NAMALWA (cell line): Measurements from ENCODE around the gene LIM2.
A peak's percentile ranks its signal among the peaks of the same experiment; 100 is the strongest.

Source experiments
- DNase-seq: peaks from one replicate; pipeline ENCODE4 v3.0.0-alpha.2; 2015; ENCODE audit warnings: low spot score

Gene LIM2

GRCh38 chr19:51396175-51396574 lies 8.4 kb upstream of the LIM2 start:
- DNase-seq, result no peak

DNA sequence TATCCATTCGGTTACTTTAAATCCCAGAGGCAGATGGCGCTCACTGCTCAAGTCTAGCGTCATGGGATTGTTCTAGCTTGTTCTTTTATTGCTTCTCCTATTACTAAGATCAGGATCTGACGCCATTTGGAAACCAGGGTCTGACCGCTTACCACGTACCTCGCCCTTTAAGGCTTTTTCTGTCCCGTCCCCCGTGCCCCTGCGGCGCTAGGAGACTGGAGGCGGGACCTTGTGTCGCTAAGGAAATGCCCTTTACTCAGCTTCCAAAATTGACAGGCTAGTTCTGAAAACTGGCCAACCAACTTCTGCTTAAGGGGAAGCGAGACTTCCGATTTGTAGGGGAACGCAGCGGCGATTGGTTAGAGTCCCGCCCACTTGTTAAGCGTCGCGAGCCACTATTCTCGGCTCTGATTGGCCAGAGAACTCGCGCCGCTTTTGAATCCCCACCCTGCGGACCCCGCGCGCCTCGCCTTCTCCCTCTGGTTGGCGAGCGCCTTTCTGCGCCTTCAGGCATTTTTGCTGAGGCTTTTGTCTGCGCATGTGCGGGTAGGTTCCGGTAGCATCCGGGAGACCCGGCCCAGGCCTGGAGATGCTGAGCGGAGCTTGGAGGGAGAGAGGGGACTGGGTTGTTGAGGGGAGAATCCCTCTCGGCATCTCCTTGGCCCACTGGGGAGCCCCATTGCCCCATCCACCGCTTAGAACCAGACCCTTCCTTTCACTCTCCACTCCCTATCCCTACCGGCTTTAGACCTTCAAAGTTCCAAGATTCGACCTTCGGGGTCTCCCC lies 6.5 kb upstream of the LIM2 start:
- peak; percentile 99 for DNase-seq

- DNase-seq, result no peak
Observed at GRCh38 chr19:51392701-51393100, 4.9 kb upstream of the LIM2 start.

DNA sequence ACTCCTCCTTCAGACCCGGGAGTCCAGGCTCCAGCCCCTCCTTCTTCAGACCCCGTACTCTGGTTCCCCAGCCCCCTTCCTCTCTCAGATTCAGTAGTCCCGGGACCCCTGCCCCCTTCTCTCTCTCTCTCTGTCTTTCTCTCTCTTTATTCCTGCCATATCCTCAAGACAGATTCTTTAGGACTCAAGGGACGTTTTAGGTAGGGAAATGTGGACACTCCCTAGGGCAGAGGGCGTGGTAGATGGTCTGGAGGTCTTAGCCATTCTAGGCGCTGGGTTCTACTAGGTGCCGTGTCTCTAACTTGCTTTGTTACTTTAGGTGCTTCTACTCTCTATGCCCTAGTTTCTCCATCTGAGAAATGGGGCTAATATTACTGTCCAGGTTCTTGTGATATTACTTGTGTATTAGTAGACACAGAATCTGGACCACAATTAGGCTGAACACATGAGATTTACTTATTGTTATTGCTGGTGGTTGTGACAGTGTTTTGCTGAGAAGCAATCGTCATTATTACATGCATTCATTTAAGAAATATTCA lies 3.4 kb upstream of the LIM2 start:
- DNase-seq, result no peak

DNA sequence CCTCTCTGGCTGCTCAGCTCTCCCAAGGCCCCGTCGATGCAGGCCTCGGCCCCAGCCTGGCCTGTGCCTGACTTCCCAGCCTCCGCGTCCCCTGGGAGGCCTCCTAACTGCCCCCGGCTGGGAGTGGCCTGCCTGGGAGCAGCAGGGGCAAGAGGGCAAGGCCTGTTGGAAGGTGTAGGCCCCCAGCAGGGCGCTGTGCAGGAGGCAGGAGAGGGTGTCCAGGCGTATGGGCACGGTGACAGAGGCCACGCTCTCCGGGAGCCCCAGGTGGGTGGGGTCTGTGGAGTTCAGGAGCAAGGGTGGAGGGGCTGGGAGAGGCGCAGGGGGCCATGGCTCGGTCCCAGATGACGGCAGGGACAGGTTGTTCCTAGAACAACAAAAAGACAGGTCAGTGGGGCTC lies 1.4 kb upstream of the LIM2 start:
- no peak for DNase-seq

GRCh38 chr19:51386882-51387520 lies 773 bp downstream of the LIM2 start:
- no peak for DNase-seq

DNA sequence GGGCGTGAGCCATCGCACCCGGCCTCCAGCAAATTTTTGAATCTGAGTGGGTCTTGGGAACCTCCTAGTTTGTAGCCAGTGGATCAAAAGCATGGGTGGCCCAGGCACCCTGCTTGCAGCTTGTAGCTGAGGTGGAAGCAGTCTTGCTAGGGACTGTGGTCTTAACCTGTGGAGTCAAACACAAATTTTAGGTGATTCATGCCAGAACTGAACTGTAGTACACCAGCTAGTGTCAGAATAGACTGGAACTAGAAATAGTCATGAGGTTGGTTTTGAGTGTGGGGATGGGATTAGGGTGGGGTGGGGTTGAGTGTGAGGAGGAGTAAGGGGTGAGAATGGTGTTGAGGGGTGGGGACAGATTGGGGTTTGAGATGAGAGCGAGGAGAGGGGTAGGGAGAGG lies 5.8 kb downstream of the LIM2 start:
- DNase-seq, result no peak

DNA sequence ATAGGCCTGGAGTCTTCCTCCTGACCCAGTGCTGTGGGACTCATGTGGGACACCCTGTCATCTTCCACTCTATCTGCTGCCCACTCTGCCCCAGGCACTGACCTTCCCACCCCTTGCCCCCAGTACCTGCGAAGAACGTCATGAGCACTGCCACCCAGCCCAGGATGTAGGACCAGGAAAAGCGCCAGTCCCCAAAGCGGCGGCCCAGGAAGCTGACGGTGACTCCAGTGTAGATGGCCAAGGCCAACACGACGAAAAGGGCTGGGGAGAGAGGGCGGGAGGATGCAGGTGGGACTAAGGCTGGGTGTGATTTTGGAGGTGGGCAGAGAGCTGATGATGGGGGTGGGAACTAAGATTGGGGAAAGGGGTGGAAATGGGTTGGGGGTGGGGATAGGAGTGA lies 7.4 kb downstream of the LIM2 start:
- DNase-seq, result no peak

- no peak for DNase-seq
Observed at GRCh38 chr19:51377422-51377821, 10.4 kb downstream of the LIM2 start.

GRCh38 chr19:51375504-51376221 lies 12.1 kb downstream of the LIM2 start:
- DNase-seq, result no peak

DNA sequence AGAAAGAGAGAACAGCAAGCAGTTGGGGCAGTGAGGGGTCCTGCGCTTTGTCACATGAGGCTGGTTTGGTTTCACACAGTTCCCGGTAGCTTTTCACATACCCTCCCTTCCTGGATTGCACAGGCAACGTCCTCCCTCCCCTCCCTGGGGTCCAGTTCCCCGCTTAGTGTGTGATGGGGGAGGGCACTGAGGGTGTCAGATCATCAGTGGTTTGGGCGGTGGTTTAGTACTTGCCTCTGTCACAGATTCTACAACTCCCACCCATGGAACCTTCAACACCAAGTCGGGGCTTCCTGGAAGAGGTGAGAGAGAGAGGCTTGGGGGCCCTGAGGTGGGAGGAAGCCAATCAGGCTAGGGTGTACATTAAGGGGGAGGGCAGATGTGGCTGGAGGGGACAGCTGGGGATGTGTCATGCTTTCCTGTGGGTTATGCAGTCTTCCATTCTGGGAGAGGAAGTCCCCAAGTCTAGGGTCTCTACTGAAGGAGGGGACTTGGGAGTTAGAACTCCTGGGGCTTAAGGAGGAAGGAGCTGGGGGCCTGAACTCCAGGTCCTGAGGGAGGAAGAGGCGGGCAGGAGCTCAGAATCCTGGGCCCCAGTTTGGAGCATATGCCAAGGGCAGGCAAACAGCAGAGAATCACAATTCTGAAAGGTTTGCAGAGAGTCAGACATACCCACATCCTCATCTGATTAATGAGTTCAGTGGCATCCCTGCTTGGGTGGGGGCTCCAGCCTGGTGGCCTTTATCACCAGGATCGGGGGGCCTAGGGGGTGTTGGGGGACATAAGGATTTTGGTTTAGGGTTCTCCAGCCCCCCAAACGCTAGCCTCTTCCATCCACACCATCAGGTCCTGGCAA lies 14.9 kb downstream of the LIM2 start, which contains the start of gene NKG7:
NKG7 (minus strand) TSS at position 6 of the 856 bp plus-strand sequence. CDS start 119 bp downstream, outside the sequence.
- no peak for DNase-seq

DNA sequence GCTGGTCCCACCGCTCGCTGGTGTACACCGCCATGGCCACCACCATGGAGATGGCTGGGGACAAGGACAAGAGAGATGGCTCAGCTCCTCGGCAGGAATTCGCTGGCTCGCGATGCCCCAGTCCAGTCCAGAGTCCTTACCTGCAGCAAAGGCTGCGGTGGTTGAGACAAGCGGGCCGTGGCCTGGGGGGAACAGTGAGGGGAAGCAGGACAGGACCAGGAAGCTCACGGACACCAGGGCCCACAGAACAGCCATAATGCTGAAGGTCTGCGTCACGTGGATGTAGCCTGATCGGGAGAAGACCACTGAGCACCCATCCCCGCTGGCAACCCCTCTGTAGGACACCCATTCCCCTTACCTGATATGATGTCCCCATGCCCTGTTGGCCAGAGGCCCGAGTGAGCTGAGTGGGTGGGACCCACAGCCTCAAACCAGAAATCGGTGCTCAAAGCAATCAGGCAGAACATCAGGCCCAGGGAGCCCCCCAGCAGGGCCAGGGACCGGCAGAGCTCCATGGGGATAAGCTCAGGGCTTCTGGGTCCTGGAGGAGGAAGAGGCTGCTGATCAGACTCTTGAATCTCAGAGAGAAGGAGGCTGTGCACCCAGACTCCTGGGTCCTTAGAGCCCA lies 15.6 kb downstream of the LIM2 start:
- no peak for DNase-seq

GRCh38 chr19:51371186-51371690 lies 16.5 kb downstream of the LIM2 start:
- DNase-seq, result no peak

GRCh38 chr19:51370230-51370629 lies 17.5 kb downstream of the LIM2 start:
- DNase-seq, result no peak

- DNase-seq, result no peak
Observed at GRCh38 chr19:51368366-51369282, 19.1 kb downstream of the LIM2 start, which contains the start of gene CLDND2. CLDND2 (minus strand) TSS chr19:51369003; CDS start chr19:51368577, 426 bp downstream.

GRCh38 chr19:51367565-51368365 lies 20.0 kb downstream of the LIM2 start:
- DNase-seq, result peak; percentile 97

DNA sequence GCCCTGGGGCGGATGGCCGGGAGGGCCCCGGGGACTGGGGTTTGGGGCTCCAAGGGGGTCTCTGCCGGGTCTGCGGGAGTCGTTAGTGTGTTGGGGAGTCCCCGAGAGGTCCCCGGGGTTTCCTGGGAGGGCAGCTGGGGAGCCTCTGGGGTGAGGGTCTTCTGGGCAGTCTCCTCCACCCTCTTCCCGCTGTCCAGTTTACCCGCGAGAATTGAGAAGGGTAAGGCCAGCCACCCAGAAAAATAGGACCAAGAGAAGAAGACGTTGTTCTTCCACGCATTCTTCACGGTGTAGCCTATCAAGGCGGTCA lies 20.6 kb downstream of the LIM2 start:
- DNase-seq, result no peak

DNA sequence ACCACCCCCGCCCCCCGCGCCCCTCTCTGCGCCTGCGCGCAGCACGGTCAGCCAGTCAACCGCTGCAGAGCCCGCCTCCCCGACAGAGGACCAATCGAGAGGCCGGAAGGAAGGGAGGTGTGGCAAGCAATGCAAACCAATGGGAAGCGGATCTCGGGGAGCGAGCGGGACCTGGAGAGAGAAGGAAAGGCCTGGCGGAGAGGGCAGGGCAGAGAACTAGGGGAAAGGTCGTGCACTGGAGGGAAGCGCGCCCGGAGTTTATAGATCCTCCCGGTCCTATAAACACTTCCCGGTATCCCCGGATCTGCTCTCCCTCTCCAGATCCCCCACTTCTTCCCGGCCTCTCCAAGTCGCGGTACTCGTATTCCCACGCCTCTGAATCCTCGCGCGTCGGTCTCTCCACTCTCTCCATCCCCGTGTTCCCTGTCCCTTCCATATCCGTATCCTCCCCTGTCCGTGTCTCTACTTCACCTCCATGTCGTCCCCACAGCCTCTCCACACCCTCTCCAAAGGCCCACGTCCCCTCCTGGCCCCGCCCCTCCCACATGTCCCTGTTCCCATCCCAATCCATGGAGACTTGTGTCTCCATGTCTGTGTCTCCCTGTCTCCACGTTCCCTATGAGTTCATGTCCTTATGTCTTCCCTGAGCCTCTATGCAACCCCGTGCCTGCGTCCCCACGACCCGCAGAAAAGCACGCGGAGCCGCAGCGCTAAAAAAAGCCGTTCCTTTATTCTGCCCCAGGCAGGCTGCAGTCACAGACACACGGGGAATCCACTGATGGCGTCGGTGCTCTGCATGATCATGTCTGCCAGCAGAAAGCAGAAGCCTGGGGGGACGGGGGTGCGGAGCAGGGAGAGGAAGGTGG lies 21.2 kb downstream of the LIM2 start:
- peak; percentile 98 for DNase-seq
